Suprapubic skin (tissue), 4 donors: ENCODE results near the gene PRR3. TPM values are rescaled to one million over a fixed set of nuclear protein-coding genes. Genes with fewer than 3 reads are reported as not detected.

Experiments used
- DNase-seq, 2 donors: peaks; one replicate each; pipeline ENCODE4 v3.0.0-alpha.2; 2019; ENCODE audit warnings: low spot score in 2 of 2
- H3K27ac ChIP-seq: fragments of 200-600 bp; sonication (generic); one replicate; pipeline ENCODE4 v1.5.1; 2019
- H3K27me3 ChIP-seq: fragments of 200-600 bp; sonication (generic); one replicate; pipeline ENCODE4 v1.5.1; 2019
- H3K36me3 ChIP-seq: fragments of 200-600 bp; sonication (generic); one replicate; pipeline ENCODE4 v1.5.1; 2019
- H3K4me1 ChIP-seq: fragments of 200-600 bp; sonication (generic); one replicate; pipeline ENCODE4 v1.5.1; 2019
- H3K4me3 ChIP-seq: fragments of 200-600 bp; sonication (generic); one replicate; pipeline ENCODE4 v1.5.1; 2019; ENCODE audit warnings: mild to moderate bottlenecking
- H3K9me3 ChIP-seq: fragments of 200-600 bp; sonication (generic); one replicate; pipeline ENCODE4 v1.5.1; 2019
- CTCF ChIP-seq, 2 donors: fragments of 200-600 bp in 1 of 2; fragments of 450-650 bp in 1 of 2; sonication (generic) in 1 of 2; IDR thresholded peaks; one replicate each; pipeline ENCODE4 v1.5.1; 2016 to 2019; ENCODE audit warnings: antibody characterized with exemption in 2 of 2, mild to moderate bottlenecking in 1 of 2, moderate library complexity in 1 of 2
- EP300 ChIP-seq: sonication (generic); formaldehyde crosslinking; IDR thresholded peaks from one replicate; pipeline ENCODE4 v1.6.1; 2017; ENCODE audit warnings: antibody characterized with exemption
- POLR2A ChIP-seq, 2 donors: fragments of 450-650 bp; IDR thresholded peaks; one replicate each; pipeline ENCODE4 v1.6.1; 2017; ENCODE audit warnings: antibody characterized with exemption in 2 of 2, mild to moderate bottlenecking in 2 of 2, moderate library complexity in 2 of 2
- POLR2AphosphoS5 ChIP-seq, 3 donors: sonication (generic); formaldehyde crosslinking; IDR thresholded peaks; one replicate each; pipeline ENCODE4 v1.6.1; 2017; ENCODE audit warnings: antibody characterized with exemption in 3 of 3
- WGBS: methylation state at CpG from one replicate; pipeline ENCODE4 v1.1.5; 2018; 5-methylcytosine and 5-hydroxymethylcytosine counted together
- total RNA-seq, 4 donors: library from RNA; depleted of rRNA; stranded (reverse); fragments of >200 nt; gene quantifications; one replicate each; pipeline ENCODE4 v1.1.0, GENCODE V29; 2016

The PRR3 gene
- total RNA-seq, 4 donors from 2014 or later = 5.5 to 10.6 (median 9.0) TPM

- TF ChIP-seq CTCF (IDR thresholded peaks at IDR 0.05) (no peak), EP300 (no peak), POLR2AphosphoS5 (IDR thresholded peaks at IDR 0.05) (no peak), POLR2A (IDR thresholded peaks at IDR 0.05) (no peak)
- no peak overlapping the region for H3K27ac ChIP-seq
- no peak overlapping the region for H3K4me3 ChIP-seq
- H3K4me1 ChIP-seq = peaks cover 4% of the 10 kb centered on the region
- H3K9me3 ChIP-seq = no peaks in the 10 kb centered on the region
- no peak for DNase-seq
- peaks cover 50% of the 10 kb centered on the region for H3K36me3 ChIP-seq
- H3K27me3 ChIP-seq = no peaks in the 10 kb centered on the region
- 65% methylated on average over 12 of the region's 12 CpGs for WGBS
Measured at GRCh38 chr6:30598912-30599624, 42.0 kb downstream of the PRR3 start.

- WGBS = 81% methylated on average over 13 of the region's 13 CpGs
- Histone ChIP-seq H3K4me3 (no peak overlapping the region), H3K36me3 (peaks cover 50% of the 10 kb centered on the region), H3K9me3 (no peaks in the 10 kb centered on the region), H3K4me1 (peaks cover 4% of the 10 kb centered on the region), H3K27me3 (no peaks in the 10 kb centered on the region), H3K27ac (no peak overlapping the region)
- no peak for TF ChIP-seq POLR2A (IDR thresholded peaks at IDR 0.05)
- no peak for TF ChIP-seq EP300
- TF ChIP-seq POLR2AphosphoS5 (IDR thresholded peaks at IDR 0.05) = no peak
- no peak for TF ChIP-seq CTCF (IDR thresholded peaks at IDR 0.05)
- no peak for DNase-seq
Measured at GRCh38 chr6:30599625-30600324, 42.7 kb downstream of the PRR3 start.

GRCh38 chr6:30600451-30600961 lies 43.4 kb downstream of the PRR3 start:
- H3K4me1 ChIP-seq = peaks cover 4% of the 10 kb centered on the region
- no peaks in the 10 kb centered on the region for H3K27me3 ChIP-seq
- H3K9me3 ChIP-seq = no peaks in the 10 kb centered on the region
- DNase-seq = no peak
- TF ChIP-seq POLR2AphosphoS5 (IDR thresholded peaks at IDR 0.05) = no peak
- no peak for TF ChIP-seq CTCF (IDR thresholded peaks at IDR 0.05)
- TF ChIP-seq EP300 = no peak
- TF ChIP-seq POLR2A (IDR thresholded peaks at IDR 0.05) = no peak
- H3K36me3 ChIP-seq = peaks cover 54% of the 10 kb centered on the region
- no peak overlapping the region for H3K27ac ChIP-seq
- no peak overlapping the region for H3K4me3 ChIP-seq
- 71% methylated on average over 10 of the region's 10 CpGs for WGBS

GRCh38 chr6:30601436-30601814 lies 44.3 kb downstream of the PRR3 start:
- H3K27ac ChIP-seq = no peak overlapping the region
- TF ChIP-seq EP300 = no peak
- TF ChIP-seq POLR2AphosphoS5 (IDR thresholded peaks at IDR 0.05) = no peak
- no peak for TF ChIP-seq POLR2A (IDR thresholded peaks at IDR 0.05)
- no peak for TF ChIP-seq CTCF (IDR thresholded peaks at IDR 0.05)
- H3K27me3 ChIP-seq = no peaks in the 10 kb centered on the region
- no peak for DNase-seq
- peaks cover 4% of the 10 kb centered on the region for H3K4me1 ChIP-seq
- no peak overlapping the region for H3K4me3 ChIP-seq
- 56% methylated on average over 6 of the region's 6 CpGs for WGBS
- H3K9me3 ChIP-seq = no peaks in the 10 kb centered on the region
- peaks cover 63% of the 10 kb centered on the region for H3K36me3 ChIP-seq
